Keratinocyte (primary cell): ENCODE results near the gene C10orf71.

Experiments
- EZH2 ChIP-seq: IDR thresholded peaks from one replicate; pipeline ENCODE4 v1.6.1; 2012; ENCODE audit warnings: inconsistent platforms, mild to moderate bottlenecking, low read length, moderate library complexity
- TF ChIP-seq, protein P1 (sequence below), 3 experiments: IDR thresholded peaks in 1 of 3; conservative IDR thresholded peaks in 1 of 3; optimal IDR thresholded peaks in 1 of 3; 2 replicates in 2 of 3; 3 replicates in 1 of 3; pipeline versions ENCODE3 to v1.5.1; 2011; ENCODE audit warnings: low read length in 3 of 3, mild to moderate bottlenecking in 3 of 3, moderate library complexity in 2 of 3, control low read depth in 1 of 3, inconsistent platforms in 1 of 3; ENCODE audit not compliant: insufficient read depth in 2 of 3; ENCODE audit errors: extremely low read depth in 1 of 3

- TF ChIP-seq, protein P1, sequence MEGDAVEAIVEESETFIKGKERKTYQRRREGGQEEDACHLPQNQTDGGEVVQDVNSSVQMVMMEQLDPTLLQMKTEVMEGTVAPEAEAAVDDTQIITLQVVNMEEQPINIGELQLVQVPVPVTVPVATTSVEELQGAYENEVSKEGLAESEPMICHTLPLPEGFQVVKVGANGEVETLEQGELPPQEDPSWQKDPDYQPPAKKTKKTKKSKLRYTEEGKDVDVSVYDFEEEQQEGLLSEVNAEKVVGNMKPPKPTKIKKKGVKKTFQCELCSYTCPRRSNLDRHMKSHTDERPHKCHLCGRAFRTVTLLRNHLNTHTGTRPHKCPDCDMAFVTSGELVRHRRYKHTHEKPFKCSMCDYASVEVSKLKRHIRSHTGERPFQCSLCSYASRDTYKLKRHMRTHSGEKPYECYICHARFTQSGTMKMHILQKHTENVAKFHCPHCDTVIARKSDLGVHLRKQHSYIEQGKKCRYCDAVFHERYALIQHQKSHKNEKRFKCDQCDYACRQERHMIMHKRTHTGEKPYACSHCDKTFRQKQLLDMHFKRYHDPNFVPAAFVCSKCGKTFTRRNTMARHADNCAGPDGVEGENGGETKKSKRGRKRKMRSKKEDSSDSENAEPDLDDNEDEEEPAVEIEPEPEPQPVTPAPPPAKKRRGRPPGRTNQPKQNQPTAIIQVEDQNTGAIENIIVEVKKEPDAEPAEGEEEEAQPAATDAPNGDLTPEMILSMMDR (optimal IDR thresholded peaks at IDR 0.05 in 1 of 3, IDR thresholded peaks at IDR 0.05 in 1 of 3, conservative IDR thresholded peaks at IDR 0.05 in 1 of 3; ENCODE audit: extremely low read depth in 1 of 3, insufficient read depth in 2 of 3, low read length in 3 of 3): no peak
- no peak for TF ChIP-seq EZH2
Observed at GRCh38 chr10:49348593-49348992, 49.6 kb downstream of the C10orf71 start.
